Fibroblast of skin of right biceps (primary cell): ENCODE data around the gene CKB.

Source experiments
- DNase-seq: peaks from one replicate; pipeline ENCODE4 v3.0.0-alpha.2; 2013

CKB gene

GRCh38 chr14:103510724-103511693 is 11.6 kb downstream of the CKB start:
- DNase-seq: no peak

- no peak for DNase-seq
Observed at GRCh38 chr14:103509864-103510723, 12.5 kb downstream of the CKB start.

GRCh38 chr14:103508521-103509329 is 13.9 kb downstream of the CKB start:
- DNase-seq: no peak

GRCh38 chr14:103507751-103508150 is 14.9 kb downstream of the CKB start:
- no peak for DNase-seq

- no peak for DNase-seq
Observed at GRCh38 chr14:103504991-103505565, 17.6 kb downstream of the CKB start.

GRCh38 chr14:103503296-103503695 is 19.3 kb downstream of the CKB start:
- DNase-seq: no peak

GRCh38 chr14:103502877-103503276 is 19.8 kb downstream of the CKB start:
- no peak for DNase-seq

GRCh38 chr14:103501921-103502669 is 20.5 kb downstream of the CKB start:
- no peak for DNase-seq

GRCh38 chr14:103501041-103501870 is 21.4 kb downstream of the CKB start:
- no peak for DNase-seq

GRCh38 chr14:103500148-103500990 is 22.3 kb downstream of the CKB start:
- peak; percentile 73 for DNase-seq

GRCh38 chr14:103499709-103500108 is 22.9 kb downstream of the CKB start:
- no peak for DNase-seq

GRCh38 chr14:103496776-103497175 is 25.9 kb downstream of the CKB start:
- no peak for DNase-seq

- no peak for DNase-seq
Observed at GRCh38 chr14:103495854-103496253, 26.8 kb downstream of the CKB start.

GRCh38 chr14:103492156-103492925 is 30.3 kb downstream of the CKB start:
- DNase-seq: no peak

GRCh38 chr14:103491691-103492090 is 30.9 kb downstream of the CKB start:
- no peak for DNase-seq

GRCh38 chr14:103489621-103490020 is 33.0 kb downstream of the CKB start:
- DNase-seq: peak; percentile 60

- DNase-seq: peak; percentile 68
Observed at GRCh38 chr14:103488960-103489359, 33.7 kb downstream of the CKB start.

GRCh38 chr14:103488071-103488470 is 34.6 kb downstream of the CKB start:
- DNase-seq: no peak

- DNase-seq: no peak
Observed at GRCh38 chr14:103485504-103485903, 37.1 kb downstream of the CKB start.
